HG03280 (cell line): ENCODE data around the gene IFI27L1.

Experiments used
- ATAC-seq: cut with Tn5 transposase; IDR thresholded peaks from one replicate; pipeline ENCODE4 v1.9.1; 2021; ENCODE audit warnings: mild to moderate bottlenecking, moderate library complexity; ENCODE audit not compliant: unreplicated experiment

The IFI27L1 gene

DNA sequence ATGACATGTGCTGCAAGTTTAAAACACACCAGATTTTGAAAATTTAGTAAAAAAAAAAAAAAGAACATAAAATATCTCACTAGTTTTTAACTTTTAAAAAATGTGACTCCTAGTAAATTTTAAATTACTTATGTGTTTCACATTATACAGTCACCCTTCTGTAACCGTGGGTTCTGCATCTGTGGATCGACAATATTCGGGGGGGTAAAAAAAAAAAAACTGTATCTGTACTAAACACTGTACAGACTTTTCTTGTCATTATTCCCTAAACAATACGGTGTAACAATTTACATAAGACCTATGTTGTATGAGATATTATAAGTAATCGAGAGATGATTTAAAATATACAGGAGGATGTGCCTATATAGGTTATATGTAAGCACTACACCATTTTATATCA, 3.3 kb upstream of the IFI27L1 start:
- ATAC-seq = no peak

DNA sequence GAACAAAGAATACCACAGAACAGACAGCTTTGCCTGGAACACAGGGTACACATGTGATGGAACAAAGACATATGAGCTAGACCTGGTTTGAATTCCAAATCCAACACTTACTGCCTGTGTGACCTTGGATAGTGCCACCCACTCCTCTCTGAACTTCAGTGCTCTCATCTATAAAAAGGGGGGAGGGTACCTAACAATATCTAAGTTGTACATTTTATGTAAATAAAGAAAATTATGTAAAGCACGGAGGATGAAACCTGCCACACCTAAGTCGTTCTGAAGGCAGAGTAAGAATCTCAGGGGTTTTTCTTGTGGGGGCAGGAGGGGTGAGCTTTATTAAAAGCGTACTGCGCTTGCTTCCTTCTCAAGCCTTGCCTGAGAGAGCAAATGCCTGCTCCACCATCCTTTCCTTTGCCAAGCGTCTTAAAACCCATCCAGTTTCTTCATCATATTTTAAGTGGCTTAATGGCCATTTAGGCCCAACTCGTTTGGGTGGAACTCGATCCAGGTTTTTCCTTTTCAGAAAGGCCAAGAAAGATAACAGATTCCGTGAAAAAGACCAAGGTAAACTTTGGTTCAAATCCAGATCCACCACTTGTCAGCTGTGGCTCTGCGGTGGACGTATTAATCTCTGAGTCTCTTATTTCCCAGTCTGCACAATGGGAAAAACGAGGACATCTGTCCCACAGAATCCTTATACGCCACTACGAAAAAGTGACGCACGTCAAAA, 1.1 kb upstream of the IFI27L1 start:
- no peak for ATAC-seq

DNA sequence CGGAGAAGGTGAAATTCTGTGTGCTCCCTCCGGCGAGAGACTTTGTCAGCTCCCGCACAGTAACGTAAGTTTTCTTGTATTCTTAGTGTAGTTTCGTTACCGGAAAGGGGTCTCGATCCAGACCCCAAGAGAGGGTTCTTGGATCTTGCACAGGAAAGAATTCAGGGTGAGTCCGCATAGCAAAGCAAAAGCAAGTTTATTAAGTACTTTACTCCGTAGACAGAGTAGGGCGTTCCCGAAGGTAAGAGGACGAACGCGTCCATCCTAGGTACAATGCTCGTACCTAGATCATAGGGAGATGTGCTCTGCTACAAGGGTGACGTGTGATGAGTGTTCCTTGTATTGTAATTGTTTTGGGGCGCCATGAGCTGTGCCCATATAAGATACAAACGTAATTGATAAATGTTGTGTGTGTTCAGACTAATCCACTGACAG, 293 bp downstream of the IFI27L1 start:
- peak; percentile 29 for ATAC-seq

DNA sequence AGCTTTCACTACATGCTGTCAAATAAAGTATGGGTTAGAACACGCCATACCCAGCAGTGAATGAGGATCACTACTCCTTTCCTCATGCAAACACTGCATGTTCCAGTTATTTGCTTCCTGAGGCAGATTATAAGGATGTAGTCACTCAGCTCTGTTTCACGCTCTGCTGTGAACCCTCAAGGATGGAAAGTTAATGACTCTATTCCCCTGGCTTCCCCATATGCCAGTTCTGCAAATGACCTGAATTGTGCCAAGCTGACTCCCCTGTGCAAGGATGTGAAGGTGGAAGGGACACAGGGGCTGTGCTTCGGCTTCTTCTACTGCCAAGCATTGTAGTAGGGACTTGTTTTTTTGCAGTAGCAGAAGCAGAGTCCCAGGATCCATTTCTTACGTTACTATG, 6.8 kb downstream of the IFI27L1 start:
- no peak for ATAC-seq

DNA sequence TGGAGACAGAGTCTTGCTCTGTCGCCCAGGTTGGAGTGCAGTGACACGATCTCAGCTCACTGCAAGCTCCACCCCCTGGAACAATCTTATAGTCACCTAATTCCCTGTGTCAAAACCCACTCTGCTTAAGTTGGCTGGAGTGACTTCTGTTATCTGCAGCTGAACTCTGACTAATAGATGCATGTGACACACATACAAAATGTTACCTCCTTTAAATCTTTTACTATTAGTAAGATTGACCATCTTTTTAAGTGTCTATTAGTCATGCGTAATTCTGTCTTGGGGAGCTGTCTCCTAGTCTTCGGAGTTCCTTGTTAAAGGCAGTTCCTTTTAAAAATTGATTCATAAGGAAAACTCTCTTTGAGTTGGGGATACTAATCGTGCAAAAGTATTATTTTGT, 7.4 kb downstream of the IFI27L1 start:
- no peak for ATAC-seq

DNA sequence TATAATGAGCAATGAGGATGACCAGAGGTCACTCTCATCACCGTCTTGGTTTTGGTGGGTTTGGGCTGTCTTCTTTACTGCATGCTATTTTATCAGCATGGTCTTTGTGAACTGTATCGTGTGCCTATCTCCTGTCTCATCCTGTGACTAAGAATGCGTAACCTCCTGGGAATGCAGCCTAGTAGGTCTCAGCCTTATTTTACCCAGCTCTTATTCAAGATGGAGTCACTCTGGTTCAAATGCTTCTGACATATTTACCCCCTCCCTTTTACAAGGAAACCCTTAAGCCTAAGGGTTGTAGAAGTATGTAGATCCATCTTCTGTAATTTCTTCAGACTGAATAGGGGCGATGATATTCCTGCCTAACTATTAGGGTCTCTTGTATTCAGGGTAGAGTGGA, 8.4 kb downstream of the IFI27L1 start:
- no peak for ATAC-seq

DNA sequence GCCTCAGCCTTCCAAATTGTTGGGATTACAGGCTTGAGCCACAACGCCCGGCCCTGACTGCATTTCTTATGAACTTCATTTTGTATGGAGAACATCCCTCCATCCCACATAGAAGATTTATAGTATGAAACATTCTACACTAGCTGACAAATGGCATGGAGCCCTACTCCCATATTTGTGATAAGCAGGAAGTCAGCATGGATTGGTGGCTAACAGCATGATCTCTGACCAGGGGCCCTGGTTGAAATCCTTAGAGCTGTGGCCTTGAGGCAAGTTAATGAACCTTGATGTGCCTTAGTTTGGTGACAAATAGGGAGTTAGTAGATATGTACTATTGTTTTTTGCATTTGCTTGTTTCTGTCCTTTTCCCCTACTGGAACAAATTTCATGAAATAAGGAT, 12.3 kb downstream of the IFI27L1 start:
- ATAC-seq = no peak

DNA sequence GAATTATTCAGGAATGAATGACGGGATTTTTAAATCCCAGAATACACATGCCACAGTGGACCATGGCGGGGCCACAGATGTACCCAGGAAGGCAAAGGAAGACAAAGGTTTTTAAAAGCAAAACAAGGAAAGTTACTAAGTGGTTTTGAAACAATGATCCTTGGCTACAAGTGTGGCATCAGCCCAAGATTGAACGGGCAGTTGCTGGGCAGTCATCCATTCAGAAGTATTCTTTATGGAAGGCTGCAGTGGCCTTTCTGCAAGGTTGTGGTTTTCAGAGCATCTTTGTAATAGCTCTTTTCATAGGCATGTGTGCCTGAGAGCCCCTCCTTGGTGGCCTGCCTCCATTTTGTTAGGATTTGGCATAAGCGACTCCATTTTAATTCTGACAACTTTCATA, 16.0 kb downstream of the IFI27L1 start:
- ATAC-seq = no peak

DNA sequence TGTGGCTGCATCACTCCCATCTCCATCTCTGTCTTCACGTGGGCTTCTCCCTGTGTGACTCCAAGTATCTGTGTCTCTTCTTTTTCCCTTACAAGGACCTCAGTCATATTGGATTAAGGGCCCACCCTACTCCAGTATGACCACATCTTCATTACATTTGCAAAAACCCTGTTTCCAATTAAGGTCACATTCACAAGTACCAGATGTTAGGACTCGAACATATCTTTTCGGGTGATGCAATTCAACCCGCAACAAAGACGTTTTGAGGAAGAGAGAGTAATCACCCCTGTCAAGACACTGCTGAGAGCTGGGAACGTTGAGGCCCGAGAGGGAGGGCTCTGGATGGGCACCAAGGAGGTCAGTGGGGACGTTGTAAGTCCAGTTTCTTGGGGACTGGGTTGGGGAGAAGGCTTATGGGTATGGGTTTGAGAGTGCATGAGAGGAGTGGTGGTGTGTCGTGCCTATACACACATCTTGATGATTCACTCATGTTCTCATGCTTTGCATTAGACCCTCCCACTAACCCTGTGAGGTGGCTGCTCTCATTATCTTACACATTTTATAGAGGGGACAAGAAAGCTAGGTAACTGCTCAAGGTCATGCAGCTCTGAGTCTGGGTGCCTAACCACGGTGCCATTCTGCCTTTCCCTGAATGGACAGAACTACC, 17.3 kb downstream of the IFI27L1 start:
- no peak for ATAC-seq

DNA sequence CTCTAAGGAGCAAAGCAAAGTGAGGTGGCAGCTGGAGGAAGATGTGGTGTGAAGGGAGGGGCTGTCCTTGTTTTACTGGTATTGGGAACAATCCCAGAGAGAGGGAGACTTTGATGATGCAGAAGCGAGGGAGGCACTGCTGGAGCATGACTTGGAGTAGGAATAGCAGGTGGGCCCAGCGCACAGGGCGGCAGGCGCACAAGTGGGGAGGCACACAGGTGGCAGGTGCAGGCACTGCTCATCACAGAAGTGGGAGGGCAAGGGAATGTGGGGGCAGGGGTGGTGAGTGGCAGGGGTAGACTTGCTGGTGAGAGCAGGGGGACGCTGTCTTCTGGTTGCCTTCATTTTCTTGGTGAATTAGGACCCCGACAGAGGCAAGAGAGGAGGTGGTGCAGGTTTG, 17.9 kb downstream of the IFI27L1 start:
- ATAC-seq = no peak

DNA sequence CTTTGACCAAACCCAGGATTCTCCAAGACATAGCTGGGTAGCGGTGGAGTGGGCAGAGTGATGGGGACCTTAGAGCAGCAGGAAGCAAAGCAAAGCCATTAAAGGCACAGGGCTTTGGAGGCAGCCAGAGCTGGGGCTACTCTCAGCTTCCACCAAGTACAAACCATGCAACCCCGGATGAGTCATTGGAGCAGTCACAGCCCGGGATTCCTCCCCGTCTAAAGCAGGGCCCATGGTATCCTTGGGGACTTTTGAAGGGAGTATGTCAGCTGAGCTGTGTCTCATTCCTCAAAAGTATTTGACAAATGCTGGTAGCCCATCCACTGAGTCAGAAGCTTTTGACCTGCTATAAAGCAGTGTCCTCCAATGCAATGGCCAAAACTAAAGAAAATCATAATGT, 19.7 kb downstream of the IFI27L1 start:
- ATAC-seq = no peak

DNA sequence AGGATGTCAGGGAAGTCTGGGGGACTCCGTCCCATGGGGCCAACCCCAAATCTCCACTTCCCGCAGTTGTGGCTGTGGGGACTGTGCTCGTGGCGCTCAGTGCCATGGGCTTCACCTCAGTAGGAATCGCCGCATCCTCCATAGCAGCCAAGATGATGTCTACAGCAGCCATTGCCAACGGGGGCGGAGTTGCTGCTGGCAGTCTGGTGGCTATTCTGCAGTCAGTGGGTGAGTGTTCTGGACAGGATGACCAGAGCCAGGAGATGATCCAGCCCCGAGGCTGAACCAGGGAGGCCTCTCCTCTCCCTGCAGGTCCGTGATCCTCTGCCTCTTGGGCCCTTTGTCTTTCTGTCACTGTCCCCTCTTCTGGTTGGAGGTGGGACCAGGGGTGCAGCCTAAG, 20.6 kb downstream of the IFI27L1 start:
- ATAC-seq = no peak

DNA sequence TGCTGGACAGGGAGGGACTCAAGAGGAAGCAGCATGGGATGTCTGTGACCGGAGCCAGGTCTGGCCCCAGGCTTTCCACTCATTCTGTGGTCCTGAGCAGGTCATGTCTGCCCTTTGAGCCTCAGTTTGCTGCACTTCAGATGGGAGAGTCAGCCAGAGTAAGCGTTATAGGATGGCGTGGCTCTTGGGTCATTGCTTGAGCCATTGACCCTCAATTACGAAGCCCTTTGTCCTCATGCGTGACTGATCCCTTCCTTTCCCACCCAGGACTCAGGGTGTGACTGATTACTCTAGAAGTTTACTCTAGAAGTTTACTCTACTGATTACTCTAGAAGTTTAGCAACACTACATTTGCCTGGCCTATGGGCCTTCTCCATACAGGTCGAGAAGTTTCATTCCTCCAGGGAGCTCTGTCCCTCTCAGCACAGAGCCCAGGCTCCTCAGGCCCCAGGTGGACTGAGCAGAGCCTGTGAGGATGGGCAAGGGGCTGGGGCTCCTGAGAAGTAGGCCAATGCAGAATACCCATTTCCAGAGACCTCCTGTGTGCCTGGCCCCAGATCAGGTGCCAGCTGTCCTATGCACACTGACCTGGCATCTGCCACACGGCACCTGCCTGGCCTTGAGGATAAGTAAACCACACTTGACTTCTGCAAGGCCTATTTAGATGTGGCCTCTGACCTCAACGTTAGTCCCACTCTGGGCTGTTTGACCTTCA, 21.8 kb downstream of the IFI27L1 start:
- ATAC-seq = no peak

DNA sequence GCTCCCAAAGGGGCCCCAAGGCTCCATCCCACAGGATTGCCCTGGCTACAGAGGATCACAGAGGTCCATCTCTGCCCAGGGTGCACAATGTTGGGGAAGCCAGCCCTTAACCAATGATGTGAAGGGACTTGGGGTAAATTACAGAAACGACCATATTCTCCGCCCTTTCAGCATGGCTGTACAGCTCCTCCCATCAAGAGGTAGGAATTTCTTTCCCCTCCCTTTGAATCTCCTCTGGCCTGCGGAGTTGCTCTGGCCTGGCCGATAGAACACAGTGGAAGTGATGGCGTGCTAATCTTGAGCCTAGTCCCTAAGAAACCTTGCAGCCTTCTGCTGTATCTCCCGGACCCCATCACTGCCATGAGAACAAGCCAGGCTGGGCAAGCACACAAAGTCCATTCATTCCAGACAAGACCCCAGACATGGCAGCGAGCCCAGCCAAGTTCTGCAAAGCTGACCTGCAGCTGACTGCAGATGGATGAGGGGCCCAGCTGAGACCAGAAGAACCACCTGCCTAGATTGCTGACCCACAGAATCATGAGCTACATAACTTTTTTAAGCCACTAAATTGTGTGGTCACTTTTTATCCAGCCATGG, 22.5 kb downstream of the IFI27L1 start:
- no peak for ATAC-seq

DNA sequence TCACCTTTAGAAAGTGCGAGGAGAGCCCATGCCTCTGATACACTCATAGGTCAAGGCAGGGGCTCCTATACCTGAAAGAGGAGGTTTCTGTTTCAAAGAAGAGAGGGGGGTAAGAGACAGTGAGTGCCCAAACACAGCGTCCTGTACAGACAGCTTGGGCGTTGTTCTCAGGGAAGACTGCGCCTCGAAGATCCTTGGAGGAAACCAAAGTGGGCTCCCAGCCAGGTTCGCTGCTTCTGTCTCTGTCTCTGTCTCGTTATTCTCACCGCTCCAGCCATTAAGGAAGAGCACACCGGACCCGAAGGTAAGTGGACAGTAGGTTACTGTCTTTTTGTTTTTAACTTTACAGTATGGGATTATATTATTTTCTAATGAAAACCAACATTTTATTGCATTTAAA, 23.6 kb downstream of the IFI27L1 start:
- ATAC-seq = no peak

DNA sequence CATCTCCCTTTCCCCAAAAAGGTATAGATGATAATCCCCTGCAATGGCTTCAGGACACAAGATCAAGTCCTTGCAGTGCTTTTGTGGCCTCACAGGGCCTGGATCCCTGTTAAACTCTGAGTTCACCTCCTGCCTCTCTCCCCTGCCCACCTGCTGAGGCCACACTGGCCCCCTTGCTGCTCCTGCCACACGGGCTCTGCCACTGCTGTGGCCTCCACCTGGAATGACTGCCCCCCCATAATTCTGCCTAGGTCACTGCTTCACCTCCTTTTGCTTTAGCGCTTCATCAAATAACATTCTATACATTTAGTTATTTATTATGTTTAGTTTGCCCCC, 28.8 kb downstream of the IFI27L1 start:
- no peak for ATAC-seq

DNA sequence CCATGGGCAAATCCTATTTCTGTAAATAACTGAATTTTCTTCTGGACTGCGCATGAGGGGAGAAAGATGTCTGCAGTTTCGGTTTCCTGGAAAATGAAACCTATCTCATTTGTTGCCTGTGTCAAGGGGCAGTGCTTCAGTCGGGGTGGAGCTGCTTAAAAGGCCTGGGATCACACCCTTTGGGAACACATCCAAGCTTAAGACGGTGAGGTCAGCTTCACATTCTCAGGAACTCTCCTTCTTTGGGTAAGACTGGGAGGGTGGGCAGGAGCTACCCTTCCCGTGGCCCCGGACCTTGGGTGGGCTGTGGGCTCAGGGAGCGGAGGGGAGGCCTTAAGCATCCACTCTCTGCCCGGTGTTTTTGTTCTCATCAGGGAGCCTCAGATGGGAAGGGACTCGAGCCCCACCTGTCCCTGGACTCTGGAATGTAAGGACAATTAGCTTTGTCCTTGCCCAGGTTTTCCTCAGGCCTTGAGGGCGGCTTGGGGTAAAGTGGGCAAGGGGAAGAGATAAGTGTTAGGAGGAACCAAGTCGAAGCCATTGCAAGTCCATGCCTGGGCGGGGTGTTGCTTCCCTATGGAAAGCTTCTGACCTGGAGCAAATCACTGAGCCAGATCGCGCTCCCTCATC, 29.6 kb downstream of the IFI27L1 start, which contains the start of gene IFI27:
Gene IFI27, plus strand, starts transcription at position 185 of the 630 bp plus-strand sequence.
- ATAC-seq = no peak

DNA sequence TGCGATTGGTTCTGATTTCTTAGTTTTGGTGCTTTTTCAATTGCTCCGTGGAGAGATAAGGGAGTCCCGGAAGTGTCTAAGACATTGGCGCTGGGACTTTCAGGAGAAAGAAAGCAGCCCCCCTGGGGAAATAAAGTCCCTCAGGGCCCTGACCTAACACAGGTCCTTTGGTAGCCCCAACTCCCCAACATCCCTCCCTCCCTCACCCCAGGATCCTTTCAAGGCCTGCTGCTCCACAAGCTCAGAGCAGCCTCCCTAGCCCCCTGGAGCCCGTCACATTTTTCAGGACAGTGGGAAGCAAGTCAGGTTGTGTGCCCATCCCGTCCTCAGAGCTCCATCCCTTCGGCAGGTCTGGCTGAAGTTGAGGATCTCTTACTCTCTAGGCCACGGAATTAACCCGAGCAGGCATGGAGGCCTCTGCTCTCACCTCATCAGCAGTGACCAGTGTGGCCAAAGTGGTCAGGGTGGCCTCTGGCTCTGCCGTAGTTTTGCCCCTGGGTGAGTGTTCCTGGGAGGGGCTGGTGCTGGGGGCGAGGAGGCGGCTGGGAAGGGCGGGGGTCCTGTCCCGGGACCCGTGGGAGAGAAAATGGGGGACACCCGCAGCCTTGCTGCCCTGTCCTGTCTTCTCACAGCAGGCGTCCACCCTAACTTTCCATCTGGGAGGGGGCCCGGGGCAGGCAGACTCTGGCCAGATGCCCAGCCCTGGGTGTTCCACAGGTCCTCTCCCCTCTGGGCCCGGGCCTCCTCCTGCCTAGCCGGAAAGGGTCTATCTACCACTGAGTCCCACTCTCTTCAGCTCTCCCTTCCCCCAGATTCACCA, 30.4 kb downstream of the IFI27L1 start:
- no peak for ATAC-seq

DNA sequence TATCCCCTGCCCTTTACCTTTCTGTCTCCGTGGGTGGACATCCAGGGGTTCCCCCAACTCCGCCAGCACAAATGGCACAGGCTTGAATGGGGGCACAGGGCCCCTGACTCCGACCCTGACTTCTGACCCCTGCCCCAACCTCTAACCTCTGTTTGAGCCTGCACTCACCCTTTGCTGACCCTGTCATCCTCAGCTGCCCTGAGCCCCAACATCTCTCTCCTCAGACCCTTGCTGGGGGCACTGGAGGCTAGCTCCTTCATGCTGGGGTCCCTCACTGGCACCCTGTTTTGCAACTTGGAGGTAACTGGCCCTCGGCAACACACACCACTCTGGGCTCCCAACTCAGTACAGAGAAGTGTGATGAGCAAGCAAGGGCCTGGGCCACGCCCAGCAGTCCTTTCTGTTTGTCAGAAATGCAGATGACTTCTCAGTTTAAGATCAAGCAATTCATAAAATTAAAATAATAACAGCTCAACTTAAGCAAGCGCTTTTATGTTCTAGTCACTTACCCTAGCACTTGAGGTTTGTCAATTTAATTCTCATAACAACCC, 31.5 kb downstream of the IFI27L1 start:
- no peak for ATAC-seq

DNA sequence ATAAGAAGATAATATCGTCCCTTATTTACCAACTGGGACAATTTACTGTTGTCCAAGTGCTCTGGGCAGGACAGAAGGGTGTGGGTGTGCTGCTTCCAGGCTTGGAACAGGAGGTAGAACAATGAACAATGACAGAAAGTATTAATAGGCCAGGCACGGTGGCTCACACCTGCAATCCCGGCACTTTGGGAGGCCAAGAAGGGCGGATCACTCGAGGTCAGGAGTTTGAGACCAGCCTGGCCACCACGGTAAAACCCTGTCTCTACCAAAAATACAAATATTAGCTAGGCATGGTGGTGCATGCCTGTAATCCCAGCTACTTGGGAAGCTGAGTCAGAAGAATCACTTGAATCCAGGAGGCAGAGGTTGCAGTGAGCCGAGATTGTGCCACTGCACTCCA, 32.0 kb downstream of the IFI27L1 start:
- ATAC-seq = no peak
